ENCODE measurements around the gene EGLN3. TPM values are rescaled to one million over a fixed set of nuclear protein-coding genes. Genes with fewer than 3 reads are reported as not detected.
A peak's percentile ranks its signal among the peaks of the same experiment; 100 is the strongest.

EGLN3 gene
- total and polyA plus RNA-seq, 2 of the 13 experiments (the other 11 are each of a cell fraction or from before 2014, with no cell fraction given): 0.18 to 27.3 TPM

DNA sequence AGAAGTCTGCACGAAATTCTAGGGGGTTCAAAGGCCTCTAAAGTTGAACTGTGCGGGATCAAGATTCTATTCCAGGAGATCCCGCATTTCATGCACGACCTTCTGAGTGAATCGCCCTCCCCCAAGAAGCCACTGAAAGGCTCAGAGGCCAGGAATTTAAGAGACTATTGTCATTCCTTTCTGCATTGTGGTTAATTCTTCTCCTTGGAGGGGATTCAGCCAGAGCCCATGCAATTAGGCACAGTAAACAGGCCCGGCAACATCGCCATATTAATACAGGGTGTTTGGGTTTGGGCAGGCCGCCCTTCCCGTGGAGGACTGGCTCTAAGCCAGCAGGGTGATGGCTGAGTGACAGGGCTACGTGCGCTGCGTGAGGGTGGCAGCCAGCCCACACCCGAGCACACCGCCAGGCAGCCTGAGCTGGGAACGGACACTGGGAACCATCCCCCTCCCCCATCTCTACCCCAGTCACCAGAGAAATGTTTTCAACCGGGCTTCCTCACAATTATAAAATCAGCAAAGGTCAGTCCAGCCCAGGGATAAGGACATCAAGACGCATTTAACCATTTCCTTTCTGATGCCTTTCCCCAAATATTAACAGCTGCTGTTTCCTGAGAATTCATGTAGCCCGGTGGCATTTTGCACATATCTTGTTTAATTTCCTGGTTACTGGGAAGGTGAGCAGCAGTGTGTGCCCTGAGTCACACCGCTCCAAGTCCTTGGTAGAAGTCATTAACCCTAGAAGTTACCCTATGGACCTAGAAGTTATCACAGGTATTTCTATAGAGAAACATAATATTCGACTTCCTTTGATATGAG, 12.5 kb downstream of the EGLN3 start (continued):
- TF ChIP-seq CBX5 (CRISPR knock-in tag; IDR thresholded peaks at IDR 0.05; ENCODE audit: borderline replicate concordance) (peak; percentile 2; the same call in 1 of the 2 replicates), POLR2A (IDR thresholded peaks at IDR 0.05; ENCODE audit: insufficient read depth in 1 of 2, low read depth in 2 of 2, low read length in 2 of 2) (peak in 1 of 2 experiments; percentile 45; a peak in 1 of 4 replicates), HOXA7 (CRISPR knock-in tag; IDR thresholded peaks at IDR 0.05) (no peak), ZNF282 (IDR thresholded peaks at IDR 0.05; ENCODE audit: partially characterized antibody) (no peak), KDM1A (CRISPR knock-in tag; IDR thresholded peaks at IDR 0.05) (no peak), ZNF564 (CRISPR knock-in tag; IDR thresholded peaks at IDR 0.05) (no peak), ZNF10 (CRISPR knock-in tag; IDR thresholded peaks at IDR 0.05; ENCODE audit: borderline replicate concordance, low read depth) (no peak), RCOR2 (CRISPR knock-in tag; IDR thresholded peaks at IDR 0.05) (no peak; the same call in 1 of the 2 replicates), ZNF816 (CRISPR knock-in tag; IDR thresholded peaks at IDR 0.05; ENCODE audit: borderline replicate concordance) (no peak)
- TF ChIP-seq, protein P1, sequence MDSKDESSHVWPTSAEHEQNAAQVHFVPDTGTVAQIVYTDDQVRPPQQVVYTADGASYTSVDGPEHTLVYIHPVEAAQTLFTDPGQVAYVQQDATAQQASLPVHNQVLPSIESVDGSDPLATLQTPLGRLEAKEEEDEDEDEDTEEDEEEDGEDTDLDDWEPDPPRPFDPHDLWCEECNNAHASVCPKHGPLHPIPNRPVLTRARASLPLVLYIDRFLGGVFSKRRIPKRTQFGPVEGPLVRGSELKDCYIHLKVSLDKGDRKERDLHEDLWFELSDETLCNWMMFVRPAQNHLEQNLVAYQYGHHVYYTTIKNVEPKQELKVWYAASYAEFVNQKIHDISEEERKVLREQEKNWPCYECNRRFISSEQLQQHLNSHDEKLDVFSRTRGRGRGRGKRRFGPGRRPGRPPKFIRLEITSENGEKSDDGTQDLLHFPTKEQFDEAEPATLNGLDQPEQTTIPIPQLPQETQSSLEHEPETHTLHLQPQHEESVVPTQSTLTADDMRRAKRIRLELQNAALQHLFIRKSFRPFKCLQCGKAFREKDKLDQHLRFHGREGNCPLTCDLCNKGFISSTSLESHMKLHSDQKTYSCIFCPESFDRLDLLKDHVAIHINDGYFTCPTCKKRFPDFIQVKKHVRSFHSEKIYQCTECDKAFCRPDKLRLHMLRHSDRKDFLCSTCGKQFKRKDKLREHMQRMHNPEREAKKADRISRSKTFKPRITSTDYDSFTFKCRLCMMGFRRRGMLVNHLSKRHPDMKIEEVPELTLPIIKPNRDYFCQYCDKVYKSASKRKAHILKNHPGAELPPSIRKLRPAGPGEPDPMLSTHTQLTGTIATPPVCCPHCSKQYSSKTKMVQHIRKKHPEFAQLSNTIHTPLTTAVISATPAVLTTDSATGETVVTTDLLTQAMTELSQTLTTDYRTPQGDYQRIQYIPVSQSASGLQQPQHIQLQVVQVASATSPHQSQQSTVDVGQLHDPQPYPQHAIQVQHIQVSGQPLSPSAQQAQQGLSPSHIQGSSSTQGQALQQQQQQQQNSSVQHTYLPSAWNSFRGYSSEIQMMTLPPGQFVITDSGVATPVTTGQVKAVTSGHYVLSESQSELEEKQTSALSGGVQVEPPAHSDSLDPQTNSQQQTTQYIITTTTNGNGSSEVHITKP (CRISPR knock-in tag; IDR thresholded peaks at IDR 0.05; ENCODE audit: low read depth): no peak
- TF ChIP-seq, protein P2, sequence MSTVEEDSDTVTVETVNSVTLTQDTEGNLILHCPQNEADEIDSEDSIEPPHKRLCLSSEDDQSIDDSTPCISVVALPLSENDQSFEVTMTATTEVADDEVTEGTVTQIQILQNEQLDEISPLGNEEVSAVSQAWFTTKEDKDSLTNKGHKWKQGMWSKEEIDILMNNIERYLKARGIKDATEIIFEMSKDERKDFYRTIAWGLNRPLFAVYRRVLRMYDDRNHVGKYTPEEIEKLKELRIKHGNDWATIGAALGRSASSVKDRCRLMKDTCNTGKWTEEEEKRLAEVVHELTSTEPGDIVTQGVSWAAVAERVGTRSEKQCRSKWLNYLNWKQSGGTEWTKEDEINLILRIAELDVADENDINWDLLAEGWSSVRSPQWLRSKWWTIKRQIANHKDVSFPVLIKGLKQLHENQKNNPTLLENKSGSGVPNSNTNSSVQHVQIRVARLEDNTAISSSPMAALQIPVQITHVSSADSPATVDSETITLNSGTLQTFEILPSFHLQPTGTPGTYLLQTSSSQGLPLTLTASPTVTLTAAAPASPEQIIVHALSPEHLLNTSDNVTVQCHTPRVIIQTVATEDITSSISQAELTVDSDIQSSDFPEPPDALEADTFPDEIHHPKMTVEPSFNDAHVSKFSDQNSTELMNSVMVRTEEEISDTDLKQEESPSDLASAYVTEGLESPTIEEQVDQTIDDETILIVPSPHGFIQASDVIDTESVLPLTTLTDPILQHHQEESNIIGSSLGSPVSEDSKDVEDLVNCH (CRISPR knock-in tag; IDR thresholded peaks at IDR 0.05): no peak
- TF ChIP-seq, protein P3, sequence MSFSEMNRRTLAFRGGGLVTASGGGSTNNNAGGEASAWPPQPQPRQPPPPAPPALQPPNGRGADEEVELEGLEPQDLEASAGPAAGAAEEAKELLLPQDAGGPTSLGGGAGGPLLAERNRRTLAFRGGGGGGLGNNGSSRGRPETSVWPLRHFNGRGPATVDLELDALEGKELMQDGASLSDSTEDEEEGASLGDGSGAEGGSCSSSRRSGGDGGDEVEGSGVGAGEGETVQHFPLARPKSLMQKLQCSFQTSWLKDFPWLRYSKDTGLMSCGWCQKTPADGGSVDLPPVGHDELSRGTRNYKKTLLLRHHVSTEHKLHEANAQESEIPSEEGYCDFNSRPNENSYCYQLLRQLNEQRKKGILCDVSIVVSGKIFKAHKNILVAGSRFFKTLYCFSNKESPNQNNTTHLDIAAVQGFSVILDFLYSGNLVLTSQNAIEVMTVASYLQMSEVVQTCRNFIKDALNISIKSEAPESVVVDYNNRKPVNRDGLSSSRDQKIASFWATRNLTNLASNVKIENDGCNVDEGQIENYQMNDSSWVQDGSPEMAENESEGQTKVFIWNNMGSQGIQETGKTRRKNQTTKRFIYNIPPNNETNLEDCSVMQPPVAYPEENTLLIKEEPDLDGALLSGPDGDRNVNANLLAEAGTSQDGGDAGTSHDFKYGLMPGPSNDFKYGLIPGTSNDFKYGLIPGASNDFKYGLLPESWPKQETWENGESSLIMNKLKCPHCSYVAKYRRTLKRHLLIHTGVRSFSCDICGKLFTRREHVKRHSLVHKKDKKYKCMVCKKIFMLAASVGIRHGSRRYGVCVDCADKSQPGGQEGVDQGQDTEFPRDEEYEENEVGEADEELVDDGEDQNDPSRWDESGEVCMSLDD (CRISPR knock-in tag; IDR thresholded peaks at IDR 0.05; ENCODE audit: borderline replicate concordance): no peak
- TF ChIP-seq, protein P4, sequence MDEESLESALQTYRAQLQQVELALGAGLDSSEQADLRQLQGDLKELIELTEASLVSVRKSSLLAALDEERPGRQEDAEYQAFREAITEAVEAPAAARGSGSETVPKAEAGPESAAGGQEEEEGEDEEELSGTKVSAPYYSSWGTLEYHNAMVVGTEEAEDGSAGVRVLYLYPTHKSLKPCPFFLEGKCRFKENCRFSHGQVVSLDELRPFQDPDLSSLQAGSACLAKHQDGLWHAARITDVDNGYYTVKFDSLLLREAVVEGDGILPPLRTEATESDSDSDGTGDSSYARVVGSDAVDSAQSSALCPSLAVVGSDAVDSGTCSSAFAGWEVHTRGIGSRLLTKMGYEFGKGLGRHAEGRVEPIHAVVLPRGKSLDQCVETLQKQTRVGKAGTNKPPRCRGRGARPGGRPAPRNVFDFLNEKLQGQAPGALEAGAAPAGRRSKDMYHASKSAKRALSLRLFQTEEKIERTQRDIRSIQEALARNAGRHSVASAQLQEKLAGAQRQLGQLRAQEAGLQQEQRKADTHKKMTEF (CRISPR knock-in tag; IDR thresholded peaks at IDR 0.05): no peak
- TF ChIP-seq, protein P5, sequence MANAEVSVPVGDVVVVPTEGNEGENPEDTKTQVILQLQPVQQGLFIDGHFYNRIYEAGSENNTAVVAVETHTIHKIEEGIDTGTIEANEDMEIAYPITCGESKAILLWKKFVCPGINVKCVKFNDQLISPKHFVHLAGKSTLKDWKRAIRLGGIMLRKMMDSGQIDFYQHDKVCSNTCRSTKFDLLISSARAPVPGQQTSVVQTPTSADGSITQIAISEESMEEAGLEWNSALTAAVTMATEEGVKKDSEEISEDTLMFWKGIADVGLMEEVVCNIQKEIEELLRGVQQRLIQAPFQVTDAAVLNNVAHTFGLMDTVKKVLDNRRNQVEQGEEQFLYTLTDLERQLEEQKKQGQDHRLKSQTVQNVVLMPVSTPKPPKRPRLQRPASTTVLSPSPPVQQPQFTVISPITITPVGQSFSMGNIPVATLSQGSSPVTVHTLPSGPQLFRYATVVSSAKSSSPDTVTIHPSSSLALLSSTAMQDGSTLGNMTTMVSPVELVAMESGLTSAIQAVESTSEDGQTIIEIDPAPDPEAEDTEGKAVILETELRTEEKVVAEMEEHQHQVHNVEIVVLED (CRISPR knock-in tag; IDR thresholded peaks at IDR 0.05; ENCODE audit: borderline replicate concordance): no peak
- TF ChIP-seq, protein P6, sequence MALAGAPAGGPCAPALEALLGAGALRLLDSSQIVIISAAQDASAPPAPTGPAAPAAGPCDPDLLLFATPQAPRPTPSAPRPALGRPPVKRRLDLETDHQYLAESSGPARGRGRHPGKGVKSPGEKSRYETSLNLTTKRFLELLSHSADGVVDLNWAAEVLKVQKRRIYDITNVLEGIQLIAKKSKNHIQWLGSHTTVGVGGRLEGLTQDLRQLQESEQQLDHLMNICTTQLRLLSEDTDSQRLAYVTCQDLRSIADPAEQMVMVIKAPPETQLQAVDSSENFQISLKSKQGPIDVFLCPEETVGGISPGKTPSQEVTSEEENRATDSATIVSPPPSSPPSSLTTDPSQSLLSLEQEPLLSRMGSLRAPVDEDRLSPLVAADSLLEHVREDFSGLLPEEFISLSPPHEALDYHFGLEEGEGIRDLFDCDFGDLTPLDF (CRISPR knock-in tag; IDR thresholded peaks at IDR 0.05): no peak
